Stomach (tissue), 9 donors: ENCODE results near the gene ZSCAN2. TPM values are rescaled to one million over a fixed set of nuclear protein-coding genes. Genes with fewer than 3 reads are reported as not detected.

Source experiments
- DNase-seq, 2 donors: peaks; one replicate each; pipeline versions ENCODE4 v3.0.0 to v3.0.0-alpha.2; 2013 to 2019
- H3K27ac ChIP-seq, 5 donors: fragments of 200-600 bp in 4 of 5; sonication (generic) in 4 of 5; one replicate each; pipeline ENCODE4 v1.5.1; 2013 to 2019; ENCODE audit warnings: mild to moderate bottlenecking in 1 of 5, moderate library complexity in 1 of 5
- H3K27me3 ChIP-seq, 3 donors: fragments of 200-600 bp; sonication (generic); one replicate each; pipeline ENCODE4 v1.5.1; 2017 to 2019; ENCODE audit warnings: mixed run types in 1 of 3
- H3K36me3 ChIP-seq, 4 donors: fragments of 200-600 bp; sonication (generic); 1 replicate in 3 of 4; 2 replicates in 1 of 4; pipeline ENCODE4 v1.5.1; 2016 to 2019
- H3K4me1 ChIP-seq, 4 donors: fragments of 200-600 bp; sonication (generic); one replicate each; pipeline ENCODE4 v1.5.1; 2016 to 2019
- H3K4me3 ChIP-seq, 4 donors: fragments of 200-600 bp; sonication (generic) in 3 of 4; one replicate each; pipeline ENCODE4 v1.5.1; 2016 to 2019; ENCODE audit warnings: mild to moderate bottlenecking in 1 of 4
- H3K9me3 ChIP-seq, 4 donors: fragments of 200-600 bp; sonication (generic); one replicate each; pipeline ENCODE4 v1.5.1; 2016 to 2019
- CTCF ChIP-seq, 7 experiments: fragments of 450-650 bp in 4 of 7; fragments of 200-600 bp in 3 of 7; sonication (generic) in 3 of 7; IDR thresholded peaks; one replicate each; pipeline ENCODE4 v1.5.1; 2016 to 2019; ENCODE audit warnings: antibody characterized with exemption in 7 of 7, control low read depth in 2 of 7, mild to moderate bottlenecking in 1 of 7
- EP300 ChIP-seq: sonication (generic); formaldehyde crosslinking; IDR thresholded peaks from one replicate; pipeline ENCODE4 v1.6.1; 2017; ENCODE audit warnings: antibody characterized with exemption
- POLR2A ChIP-seq, 4 donors: fragments of 450-650 bp; IDR thresholded peaks; one replicate each; pipeline ENCODE4 v1.6.1; 2016; ENCODE audit warnings: antibody characterized with exemption in 4 of 4, control low read depth in 2 of 4, mild to moderate bottlenecking in 1 of 4, moderate library complexity in 1 of 4
- POLR2AphosphoS5 ChIP-seq, 3 donors: sonication (generic); formaldehyde crosslinking; IDR thresholded peaks; one replicate each; pipeline ENCODE4 v1.6.1; 2016; ENCODE audit warnings: antibody characterized with exemption in 3 of 3
- WGBS, 5 donors: extraction: QIAGEN DNeasy Blood & Tissue Kit in 3 of 5; methylation state at CpG; one replicate each; pipeline versions ENCODE4 v1.1.5 to v1.1.7; 2013 to 2018; 5-methylcytosine and 5-hydroxymethylcytosine counted together
- intact Hi-C: fragments of 100-400 bp; cut with DNase I; formaldehyde crosslinking; loops from one replicate; pipeline ENCODE4 v1.15.1; 2023; ENCODE audit warnings: low total_unique reads
- polyA plus RNA-seq, 3 donors: library from polyadenylated mRNA; stranded (reverse); fragments of 200-250 nt; gene quantifications; one replicate each; pipeline ENCODE4 v1.2.3, GENCODE V29; 2013
- total RNA-seq, 5 donors: library from RNA; depleted of rRNA; stranded (reverse); fragments of >200 nt; gene quantifications; one replicate each; pipeline versions ENCODE4 v1.1.0 to v1.2.3, GENCODE V29; 2014 to 2016
- donor health status: healthy with polysubstance abuse.
- donor health status: Bipolar disorder and iron deficiency.
- donor health status: healthy.

The ZSCAN2 gene
- total and polyA plus RNA-seq, 8 donors, result 1.2 to 28.1 (median 6.6) TPM

GRCh38 chr15:84661001-84661400 is 60.2 kb downstream of the ZSCAN2 start:
- Histone ChIP-seq H3K9me3 (no peaks in the 10 kb centered on the region), H3K36me3 (peaks cover 0 to 23% (median 16%) of the 10 kb centered on the region in 4 donors), H3K27ac (no peak overlapping the region), H3K27me3 (no peaks in the 10 kb centered on the region), H3K4me1 (peaks cover 5 to 25% (median 16%) of the 10 kb centered on the region in 4 donors), H3K4me3 (no peak overlapping the region)
- intact Hi-C loops, result no loop called here
- WGBS, 5 donors, result 93 to 98% (median 97%) methylated on average over 10 of the region's 10 CpGs
- no peak for TF ChIP-seq POLR2AphosphoS5 (IDR thresholded peaks at IDR 0.05)
- DNase-seq, result no peak

GRCh38 chr15:84666373-84666772 is 65.6 kb downstream of the ZSCAN2 start:
- no peaks in the 10 kb centered on the region for H3K9me3 ChIP-seq
- intact Hi-C loops, result no loop called here
- H3K27me3 ChIP-seq, result no peaks in the 10 kb centered on the region
- no peak overlapping the region for H3K4me3 ChIP-seq
- H3K4me1 ChIP-seq, result peaks cover 0 to 8% (median 0%) of the 10 kb centered on the region in 4 donors
- H3K27ac ChIP-seq, result no peak overlapping the region
- peaks cover 7 to 74% (median 62%) of the 10 kb centered on the region in 4 donors for H3K36me3 ChIP-seq
- TF ChIP-seq CTCF (IDR thresholded peaks at IDR 0.05), result no peak
- no peak for TF ChIP-seq POLR2A (IDR thresholded peaks at IDR 0.05)
- TF ChIP-seq POLR2AphosphoS5 (IDR thresholded peaks at IDR 0.05), result no peak
- no peak for TF ChIP-seq EP300
- 65 to 84% (median 75%) methylated on average over 2 of the region's 2 CpGs for WGBS, 5 donors
- no peak for DNase-seq

GRCh38 chr15:84668221-84668982 is 67.6 kb downstream of the ZSCAN2 start:
- H3K9me3 ChIP-seq, result no peaks in the 10 kb centered on the region
- TF ChIP-seq POLR2AphosphoS5 (IDR thresholded peaks at IDR 0.05), result no peak
- TF ChIP-seq EP300, result no peak
- TF ChIP-seq CTCF (IDR thresholded peaks at IDR 0.05), result no peak
- TF ChIP-seq POLR2A (IDR thresholded peaks at IDR 0.05), result no peak
- peaks cover 7 to 83% (median 72%) of the 10 kb centered on the region in 4 donors for H3K36me3 ChIP-seq
- H3K27ac ChIP-seq, result no peak overlapping the region
- H3K27me3 ChIP-seq, result no peaks in the 10 kb centered on the region
- intact Hi-C loops, result no loop called here
- WGBS, 5 donors, result 79 to 95% (median 86%) methylated on average over 3 of the region's 3 CpGs
- H3K4me1 ChIP-seq, result peaks cover 0 to 8% (median 0%) of the 10 kb centered on the region in 4 donors
- no peak for DNase-seq
- H3K4me3 ChIP-seq, result no peak overlapping the region

GRCh38 chr15:84669726-84670125 is 68.9 kb downstream of the ZSCAN2 start:
- Histone ChIP-seq H3K9me3 (no peaks in the 10 kb centered on the region), H3K4me3 (no peak overlapping the region), H3K4me1 (peaks cover 0 to 8% (median 0%) of the 10 kb centered on the region in 4 donors), H3K36me3 (peaks cover 7 to 84% (median 82%) of the 10 kb centered on the region in 4 donors), H3K27me3 (no peaks in the 10 kb centered on the region), H3K27ac (no peak overlapping the region)
- no peak for DNase-seq
- intact Hi-C loops, result no loop called here
- TF ChIP-seq CTCF (IDR thresholded peaks at IDR 0.05) (no peak), POLR2A (IDR thresholded peaks at IDR 0.05) (no peak), POLR2AphosphoS5 (IDR thresholded peaks at IDR 0.05) (no peak), EP300 (no peak)
- WGBS, 5 donors, result 83 to 88% (median 86%) methylated on average over 8 of the region's 8 CpGs

GRCh38 chr15:84671211-84671610 is 70.4 kb downstream of the ZSCAN2 start:
- Histone ChIP-seq H3K27ac (no peak overlapping the region), H3K9me3 (no peaks in the 10 kb centered on the region), H3K27me3 (no peaks in the 10 kb centered on the region), H3K4me3 (no peak overlapping the region), H3K4me1 (peaks cover 0 to 8% (median 0%) of the 10 kb centered on the region in 4 donors), H3K36me3 (peaks cover 7 to 84% (median 76%) of the 10 kb centered on the region in 4 donors)
- intact Hi-C loops, result no loop called here
- TF ChIP-seq POLR2A (IDR thresholded peaks at IDR 0.05), result no peak
- TF ChIP-seq CTCF (IDR thresholded peaks at IDR 0.05), result no peak
- no peak for TF ChIP-seq POLR2AphosphoS5 (IDR thresholded peaks at IDR 0.05)
- no peak for DNase-seq
